ENCODE measurements around the gene SLC12A8. TPM values are rescaled to one million over a fixed set of nuclear protein-coding genes. Genes with fewer than 3 reads are reported as not detected.
A peak's percentile ranks its signal among the peaks of the same experiment; 100 is the strongest.

The SLC12A8 gene
- total and polyA plus RNA-seq, 2 experiments from 2014 or later = 3.1 to 3.4 TPM

DNA sequence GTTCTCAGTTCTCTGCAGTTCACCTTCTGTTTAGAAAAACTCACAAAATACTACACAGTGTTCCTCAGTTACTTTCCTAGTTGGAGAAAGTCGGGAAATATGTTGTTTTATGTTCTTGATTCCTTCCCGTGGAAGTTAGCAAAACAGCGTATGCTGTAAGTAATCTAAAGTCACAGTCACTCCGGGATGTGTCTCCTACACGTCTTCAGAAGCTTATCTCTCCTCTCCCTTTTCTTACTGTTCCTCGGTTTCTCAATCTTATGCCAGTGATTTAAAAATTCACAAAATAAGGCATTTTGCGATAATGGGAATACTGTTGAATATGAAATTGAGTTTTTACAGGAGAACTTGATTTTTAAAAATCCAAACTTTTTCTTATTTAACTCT, 158.5 kb downstream of the SLC12A8 start:
- Histone ChIP-seq H3K27ac (no peak overlapping the region), H3K27me3 (no peaks in the 10 kb centered on the region), H3K4me1 (ENCODE audit: low read depth) (peaks cover 51% of the 10 kb centered on the region), H3K9me3 (ENCODE audit: low read depth) (no peaks in the 10 kb centered on the region), H3K4me3 (peak overlapping the region; percentile 96), H3K36me3 (no peaks in the 10 kb centered on the region)
- TF ChIP-seq, protein P1, sequence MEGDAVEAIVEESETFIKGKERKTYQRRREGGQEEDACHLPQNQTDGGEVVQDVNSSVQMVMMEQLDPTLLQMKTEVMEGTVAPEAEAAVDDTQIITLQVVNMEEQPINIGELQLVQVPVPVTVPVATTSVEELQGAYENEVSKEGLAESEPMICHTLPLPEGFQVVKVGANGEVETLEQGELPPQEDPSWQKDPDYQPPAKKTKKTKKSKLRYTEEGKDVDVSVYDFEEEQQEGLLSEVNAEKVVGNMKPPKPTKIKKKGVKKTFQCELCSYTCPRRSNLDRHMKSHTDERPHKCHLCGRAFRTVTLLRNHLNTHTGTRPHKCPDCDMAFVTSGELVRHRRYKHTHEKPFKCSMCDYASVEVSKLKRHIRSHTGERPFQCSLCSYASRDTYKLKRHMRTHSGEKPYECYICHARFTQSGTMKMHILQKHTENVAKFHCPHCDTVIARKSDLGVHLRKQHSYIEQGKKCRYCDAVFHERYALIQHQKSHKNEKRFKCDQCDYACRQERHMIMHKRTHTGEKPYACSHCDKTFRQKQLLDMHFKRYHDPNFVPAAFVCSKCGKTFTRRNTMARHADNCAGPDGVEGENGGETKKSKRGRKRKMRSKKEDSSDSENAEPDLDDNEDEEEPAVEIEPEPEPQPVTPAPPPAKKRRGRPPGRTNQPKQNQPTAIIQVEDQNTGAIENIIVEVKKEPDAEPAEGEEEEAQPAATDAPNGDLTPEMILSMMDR (IDR thresholded peaks at IDR 0.05; ENCODE audit: low read depth, low read length) = no peak
- DNase-seq (ENCODE audit: low read depth in 1 of 2, low spot score in 1 of 2) = peak in 1 of 2 donors; percentile 35

DNA sequence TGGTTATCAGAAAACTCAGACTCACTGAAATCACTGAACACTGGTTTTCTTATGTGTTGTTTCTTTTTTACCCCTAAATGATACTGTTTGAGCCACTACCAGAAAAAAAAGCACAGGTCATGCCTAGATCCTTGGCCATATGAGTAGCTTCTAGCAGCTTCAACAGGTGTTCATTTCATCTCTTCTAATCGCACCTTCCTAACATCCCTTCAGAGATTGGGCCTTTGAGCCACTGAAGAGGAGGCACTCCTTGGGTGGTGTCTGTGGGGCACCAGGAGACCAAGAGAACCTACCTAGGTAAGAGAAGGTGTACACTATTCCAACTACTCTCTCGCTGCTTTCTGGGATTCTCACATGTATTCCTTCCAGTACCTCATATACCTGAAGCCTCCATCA, 159.2 kb downstream of the SLC12A8 start:
- no peak for DNase-seq (ENCODE audit: low read depth in 1 of 2, low spot score in 1 of 2)
- Histone ChIP-seq H3K27me3 (no peaks in the 10 kb centered on the region), H3K9me3 (ENCODE audit: low read depth) (no peaks in the 10 kb centered on the region), H3K4me3 (no peak overlapping the region), H3K36me3 (no peaks in the 10 kb centered on the region), H3K4me1 (ENCODE audit: low read depth) (peaks cover 58% of the 10 kb centered on the region), H3K27ac (peak overlapping the region; percentile 83)
- TF ChIP-seq, protein P1 (IDR thresholded peaks at IDR 0.05; ENCODE audit: low read depth, low read length) = no peak

DNA sequence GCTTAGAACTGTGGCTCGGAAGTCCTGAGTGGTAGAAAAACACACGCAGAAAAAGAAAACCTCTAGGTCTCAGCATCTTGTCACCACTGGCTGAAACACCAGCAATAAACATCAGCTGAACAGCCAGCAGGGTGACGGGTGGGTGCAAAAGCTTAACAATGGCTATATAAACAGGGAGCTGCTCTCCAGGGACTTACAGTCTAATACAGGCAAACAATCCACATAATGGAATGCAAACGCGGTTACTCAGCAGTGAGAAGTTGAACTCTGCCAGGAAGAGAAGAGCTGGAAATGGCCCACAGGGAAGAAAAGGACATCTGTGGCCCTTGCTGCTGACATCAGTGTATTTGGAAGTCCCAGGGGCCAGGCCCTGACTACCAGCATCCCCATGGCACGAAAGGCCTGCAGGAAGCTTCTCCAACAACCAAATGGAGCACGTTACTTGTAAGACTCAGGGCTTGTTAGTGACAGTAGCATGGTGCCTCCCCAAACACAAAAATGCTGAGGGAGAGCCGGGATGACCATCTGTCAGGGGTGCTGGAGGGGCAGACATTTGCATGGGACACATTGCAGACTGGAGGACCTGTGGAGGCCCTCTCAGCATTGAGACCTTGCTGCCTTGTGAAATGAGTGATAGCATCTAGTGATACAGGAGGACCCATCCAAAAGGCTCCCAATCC, 159.8 kb downstream of the SLC12A8 start:
- Histone ChIP-seq H3K27me3 (no peaks in the 10 kb centered on the region), H3K9me3 (ENCODE audit: low read depth) (no peaks in the 10 kb centered on the region), H3K4me3 (peak overlapping the region; percentile 7), H3K4me1 (ENCODE audit: low read depth) (peaks cover 59% of the 10 kb centered on the region), H3K27ac (peak overlapping the region; percentile 83), H3K36me3 (no peaks in the 10 kb centered on the region)
- TF ChIP-seq, protein P1 (IDR thresholded peaks at IDR 0.05; ENCODE audit: low read depth, low read length) = no peak
- DNase-seq (ENCODE audit: low read depth in 1 of 2, low spot score in 1 of 2) = peak in 1 of 2 donors; percentile 81

DNA sequence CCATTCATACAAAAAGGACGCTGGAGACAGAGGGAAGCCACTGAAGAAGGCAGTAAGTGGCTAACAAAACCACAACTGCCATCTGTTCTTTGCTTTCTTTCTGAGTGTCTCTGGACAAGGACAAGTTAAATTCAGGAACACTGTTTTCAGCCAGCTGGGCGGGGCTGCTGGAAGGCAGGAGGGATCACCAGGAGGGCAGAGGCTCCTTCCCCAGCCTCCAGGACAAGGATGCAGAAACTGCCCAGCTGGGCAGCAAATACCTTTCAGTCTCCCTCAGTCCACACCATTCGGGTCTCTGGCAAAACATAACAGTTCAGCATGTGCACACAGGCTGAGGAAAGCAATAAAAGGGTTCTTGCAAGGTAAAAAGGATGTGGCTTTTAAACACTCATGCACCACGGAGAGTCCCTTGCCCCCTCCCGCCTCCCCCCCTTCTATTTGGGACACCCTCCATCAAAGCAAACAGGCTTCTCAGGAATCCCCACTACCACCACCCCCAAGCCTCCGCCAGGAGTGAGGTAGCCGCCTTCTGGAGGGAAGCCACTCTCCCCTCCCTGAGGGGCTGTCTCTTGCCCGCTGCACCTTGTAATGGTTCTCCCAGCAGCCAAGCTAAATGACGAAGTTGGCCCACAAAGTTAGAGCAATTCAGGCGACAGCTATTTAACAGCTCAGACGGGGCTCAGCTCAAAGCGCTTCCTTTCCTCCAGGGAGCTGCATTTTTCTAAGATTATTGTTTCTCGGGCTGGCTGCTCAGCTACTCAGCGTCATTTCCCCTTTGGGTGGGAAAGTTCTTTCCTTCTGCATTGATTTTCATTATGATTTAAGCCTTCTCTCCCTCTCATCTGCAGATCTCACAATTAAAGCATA, 160.6 kb downstream of the SLC12A8 start:
- TF ChIP-seq, protein P1 (IDR thresholded peaks at IDR 0.05; ENCODE audit: low read depth, low read length) = no peak
- Histone ChIP-seq H3K4me3 (peak overlapping the region; percentile 7), H3K36me3 (no peaks in the 10 kb centered on the region), H3K4me1 (ENCODE audit: low read depth) (peaks cover 60% of the 10 kb centered on the region), H3K27me3 (no peaks in the 10 kb centered on the region), H3K27ac (peak overlapping the region; percentile 83), H3K9me3 (ENCODE audit: low read depth) (no peaks in the 10 kb centered on the region)
- peak; percentile 67 to 79 for DNase-seq (ENCODE audit: low read depth in 1 of 2, low spot score in 1 of 2)

DNA sequence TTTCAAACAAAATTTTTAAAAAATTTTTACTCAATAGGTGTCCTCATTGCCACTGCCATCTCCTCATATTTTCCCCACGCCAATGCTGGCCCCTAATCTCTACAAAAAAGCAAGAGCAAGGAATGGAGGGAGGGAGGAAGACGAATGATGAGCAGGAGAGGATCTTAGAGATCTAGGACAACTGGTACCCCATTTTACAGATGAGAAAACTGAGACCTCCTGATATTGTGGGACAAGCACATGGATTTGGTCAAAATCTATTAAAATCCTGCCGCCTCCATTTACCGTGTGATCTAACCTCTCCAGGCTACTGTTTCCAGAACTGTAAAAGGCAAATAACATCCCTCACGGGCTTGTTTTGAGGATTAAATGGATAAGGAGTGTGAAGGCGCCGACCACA, 161.3 kb downstream of the SLC12A8 start:
- DNase-seq (ENCODE audit: low read depth in 1 of 2, low spot score in 1 of 2) = no peak
- TF ChIP-seq, protein P1 (IDR thresholded peaks at IDR 0.05; ENCODE audit: low read depth, low read length) = no peak
- H3K9me3 ChIP-seq (ENCODE audit: low read depth) = no peaks in the 10 kb centered on the region
- peak overlapping the region; percentile 83 for H3K27ac ChIP-seq
- H3K27me3 ChIP-seq = no peaks in the 10 kb centered on the region
- H3K36me3 ChIP-seq = no peaks in the 10 kb centered on the region
- no peak overlapping the region for H3K4me3 ChIP-seq
- peaks cover 60% of the 10 kb centered on the region for H3K4me1 ChIP-seq (ENCODE audit: low read depth)

Data from cardiac muscle cell (in vitro differentiated cells and primary cell).